PC-9 (cell line): ENCODE results near the gene MAPT. TPM values are rescaled to one million over a fixed set of nuclear protein-coding genes. Genes with fewer than 3 reads are reported as not detected.

Experiments used
- BruUV-seq: library from RNA; stranded (reverse); fragments of 400-500 nt; replicated peaks from 2 replicates; lab custom pipeline; 2021; lab: Mats Ljungman, UMichigan
- CTCF ChIA-PET: fragments of 300-600 bp; sonication (Branson Sonifier 250); formaldehyde crosslinking; loops from one replicate; lab custom pipeline; 2022; ENCODE audit warnings: antibody characterized with exemption; lab: Charles Lee
- POLR2A ChIA-PET: fragments of 300-600 bp; sonication (Branson Sonifier 250); formaldehyde crosslinking; loops from one replicate; lab custom pipeline; 2022; ENCODE audit warnings: antibody characterized with exemption; ENCODE audit not compliant: unreplicated experiment; lab: Charles Lee
- DNase-seq, 2 experiments: peaks; one replicate each; pipeline versions ENCODE4 v3.0.0 to v3.0.0-alpha.2; 2015 to 2022; ENCODE audit warnings: mixed read lengths in 1 of 2
- H2AFZ ChIP-seq: fragments of 200-600 bp; sonication (generic); 2 replicates; pipeline ENCODE4 v1.8.1; 2017; ENCODE audit warnings: antibody characterized with exemption
- H3F3A ChIP-seq: fragments of 200-600 bp; sonication (generic); 2 replicates; pipeline ENCODE4 v1.8.1; 2017; ENCODE audit warnings: antibody characterized with exemption, mild to moderate bottlenecking, low read depth; ENCODE audit not compliant: insufficient read depth
- H3K27ac ChIP-seq: fragments of 200-600 bp; sonication (generic); 2 replicates; pipeline ENCODE4 v1.6.1; 2016; ENCODE audit warnings: mixed run types
- H3K27me3 ChIP-seq: fragments of 200-600 bp; sonication (generic); 2 replicates; pipeline ENCODE4 v1.6.1; 2016; ENCODE audit warnings: low read depth, mixed run types; ENCODE audit not compliant: insufficient read depth
- H3K36me3 ChIP-seq: fragments of 200-600 bp; sonication (generic); 2 replicates; pipeline ENCODE4 v1.6.1; 2016; ENCODE audit warnings: low read depth, mixed run types
- H3K4me1 ChIP-seq: fragments of 200-600 bp; sonication (generic); replicated peaks from 2 replicates; pipeline ENCODE4 v1.6.1; 2016; ENCODE audit warnings: mixed run types; ENCODE audit not compliant: insufficient read depth
- H3K4me2 ChIP-seq: fragments of 200-600 bp; sonication (generic); 2 replicates; pipeline ENCODE4 v1.6.1; 2017; ENCODE audit warnings: mixed run types
- H3K4me3 ChIP-seq: fragments of 200-600 bp; sonication (generic); 2 replicates; pipeline ENCODE4 v1.6.1; 2016; ENCODE audit warnings: mixed run types
- H3K79me2 ChIP-seq: fragments of 200-600 bp; sonication (generic); 2 replicates; pipeline ENCODE4 v1.6.1; 2017; ENCODE audit warnings: low read depth, mixed run types
- H3K9me2 ChIP-seq: fragments of 200-600 bp; sonication (generic); 2 replicates; pipeline ENCODE4 v1.8.1; 2017; ENCODE audit warnings: mild to moderate bottlenecking; ENCODE audit not compliant: insufficient read depth
- H3K9me3 ChIP-seq: fragments of 200-600 bp; sonication (generic); 2 replicates; pipeline ENCODE4 v1.8.1; 2016; ENCODE audit warnings: low read depth; ENCODE audit not compliant: insufficient read depth
- H4K20me1 ChIP-seq: fragments of 200-600 bp; sonication (generic); 2 replicates; pipeline ENCODE4 v1.8.1; 2017; ENCODE audit not compliant: insufficient read depth
- EZH2 ChIP-seq: fragments of 200-600 bp; sonication (generic); IDR thresholded peaks from 2 replicates; pipeline ENCODE4 v1.8.0; 2017; ENCODE audit warnings: antibody characterized with exemption, low read depth
- intact Hi-C: fragments of 100-400 bp; cut with micrococcal nuclease; formaldehyde crosslinking; loops from one replicate; pipeline ENCODE4 v1.10.0; 2022; ENCODE audit not compliant: unreplicated experiment
- total RNA-seq: library from RNA; stranded (reverse); gene quantifications from 2 replicates; pipeline ENCODE4 v1.2.3, GENCODE V29; 2021
- TF ChIP-seq, protein P1 (sequence below): fragments of 200-600 bp; sonication (generic); conservative IDR thresholded peaks from 2 replicates; pipeline ENCODE4 v1.6.1; 2017; ENCODE audit warnings: mixed run types, antibody characterized with exemption, mild to moderate bottlenecking, moderate library complexity

Gene MAPT
- total RNA-seq, 1 experiment from 2014 or later, result 0.85 TPM

DNA sequence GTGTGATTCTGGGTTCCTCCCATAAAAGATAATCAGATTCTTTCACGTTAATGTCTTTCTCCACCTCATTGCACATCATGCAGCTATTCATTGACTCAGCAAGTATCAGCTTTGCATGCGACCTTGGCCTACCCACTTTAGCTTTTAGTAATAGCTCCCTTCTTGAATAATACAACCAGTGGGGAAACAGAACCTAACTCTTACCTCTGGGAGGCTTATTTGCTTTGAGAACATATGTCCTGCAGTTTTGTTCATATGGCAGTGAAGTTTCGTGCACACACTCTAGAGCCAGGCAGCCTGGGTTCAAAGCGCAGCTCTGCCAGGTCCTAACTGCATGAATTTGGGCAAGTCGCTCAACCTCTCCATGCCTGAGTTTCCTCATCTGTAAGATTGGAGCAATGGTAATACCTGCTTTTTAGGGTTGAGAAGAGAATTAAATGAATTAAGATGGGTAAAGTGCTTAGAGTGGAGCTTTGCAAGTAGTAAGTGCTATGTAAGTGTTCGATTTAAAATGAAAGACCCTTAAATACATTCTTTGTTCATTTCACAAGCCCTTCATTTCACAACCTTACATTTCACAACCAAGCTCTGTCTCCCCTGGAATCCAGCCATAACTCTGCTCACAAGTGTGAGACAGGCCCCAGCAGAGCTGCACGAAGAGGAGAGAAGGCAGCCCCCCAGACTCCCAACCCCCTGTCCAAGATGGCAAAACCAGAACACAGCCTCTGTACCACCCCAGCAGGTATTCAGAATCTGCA is 29.3 kb downstream of the MAPT start:
- Histone ChIP-seq H3K4me2 (no peak overlapping the region), H3K79me2 (no peaks in the 10 kb centered on the region), H3K9me3 (no peaks in the 10 kb centered on the region), H3F3A (no peaks in the 10 kb centered on the region), H2AFZ (no peak overlapping the region), H3K36me3 (no peaks in the 10 kb centered on the region), H3K4me1 (no peaks in the 10 kb centered on the region), H3K4me3 (no peak overlapping the region), H3K27ac (no peak overlapping the region), H3K9me2 (no peaks in the 10 kb centered on the region), H3K27me3 (peaks cover 53% of the 10 kb centered on the region; the same call in 1 of the 2 replicates), H4K20me1 (no peaks in the 10 kb centered on the region)
- no peak for DNase-seq
- BruUV-seq, result no TSS peak
- ChIA-PET POLR2A (no interaction called here), CTCF (no interaction called here)
- TF ChIP-seq, protein P1, sequence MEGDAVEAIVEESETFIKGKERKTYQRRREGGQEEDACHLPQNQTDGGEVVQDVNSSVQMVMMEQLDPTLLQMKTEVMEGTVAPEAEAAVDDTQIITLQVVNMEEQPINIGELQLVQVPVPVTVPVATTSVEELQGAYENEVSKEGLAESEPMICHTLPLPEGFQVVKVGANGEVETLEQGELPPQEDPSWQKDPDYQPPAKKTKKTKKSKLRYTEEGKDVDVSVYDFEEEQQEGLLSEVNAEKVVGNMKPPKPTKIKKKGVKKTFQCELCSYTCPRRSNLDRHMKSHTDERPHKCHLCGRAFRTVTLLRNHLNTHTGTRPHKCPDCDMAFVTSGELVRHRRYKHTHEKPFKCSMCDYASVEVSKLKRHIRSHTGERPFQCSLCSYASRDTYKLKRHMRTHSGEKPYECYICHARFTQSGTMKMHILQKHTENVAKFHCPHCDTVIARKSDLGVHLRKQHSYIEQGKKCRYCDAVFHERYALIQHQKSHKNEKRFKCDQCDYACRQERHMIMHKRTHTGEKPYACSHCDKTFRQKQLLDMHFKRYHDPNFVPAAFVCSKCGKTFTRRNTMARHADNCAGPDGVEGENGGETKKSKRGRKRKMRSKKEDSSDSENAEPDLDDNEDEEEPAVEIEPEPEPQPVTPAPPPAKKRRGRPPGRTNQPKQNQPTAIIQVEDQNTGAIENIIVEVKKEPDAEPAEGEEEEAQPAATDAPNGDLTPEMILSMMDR, result no peak
- no peak for TF ChIP-seq EZH2
- intact Hi-C loops, result no loop called here

DNA sequence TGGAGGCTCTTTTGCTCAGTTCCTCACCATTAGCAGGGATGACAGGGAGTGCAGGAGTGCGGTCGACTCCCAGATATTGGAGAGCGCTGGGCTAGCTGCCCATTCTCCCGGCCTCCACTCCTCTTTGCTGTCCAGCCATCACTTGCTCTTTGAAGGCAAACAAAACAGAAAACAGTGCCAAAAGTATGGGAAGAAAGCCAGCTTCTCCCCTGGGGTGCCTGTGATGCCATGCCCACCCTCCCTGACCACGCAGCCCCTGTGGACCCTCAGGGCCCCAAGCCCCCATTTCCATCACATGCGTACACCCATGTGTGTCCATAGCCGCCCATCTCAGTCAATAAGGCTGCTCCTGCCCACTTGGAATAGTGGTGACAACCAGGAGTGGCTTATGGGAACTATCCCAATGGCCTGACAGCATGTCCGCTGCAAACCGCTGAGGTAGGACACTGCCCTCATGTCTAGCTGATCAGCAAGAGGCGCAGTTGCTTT is 30.0 kb downstream of the MAPT start:
- ChIA-PET CTCF (no interaction called here), POLR2A (no interaction called here)

DNA sequence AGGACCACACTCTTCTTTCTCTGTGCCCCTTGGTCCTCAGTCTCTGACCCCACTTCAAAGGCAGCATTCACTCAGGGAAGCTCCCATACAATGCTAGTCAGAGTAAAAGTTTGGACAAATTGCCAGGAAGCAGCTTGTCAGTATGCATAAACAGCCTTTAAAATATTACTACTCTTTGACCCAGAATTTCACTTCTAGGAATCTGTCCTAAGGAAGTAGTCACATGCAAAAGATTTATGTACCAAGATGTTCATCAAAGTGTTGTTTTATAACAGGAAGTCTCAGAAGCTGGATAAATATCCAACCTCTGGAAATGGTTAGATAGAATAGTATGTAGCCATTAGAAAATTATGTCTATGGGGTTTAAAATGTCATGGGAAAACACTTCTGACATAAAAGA is 31.0 kb downstream of the MAPT start:
- no peaks in the 10 kb centered on the region for H3F3A ChIP-seq
- no peak overlapping the region for H2AFZ ChIP-seq
- DNase-seq, result no peak
- no peaks in the 10 kb centered on the region for H3K4me1 ChIP-seq
- ChIA-PET POLR2A (no interaction called here), CTCF (no interaction called here)
- no peaks in the 10 kb centered on the region for H3K79me2 ChIP-seq
- no TSS peak for BruUV-seq
- TF ChIP-seq EZH2, result no peak
- TF ChIP-seq, protein P1, result no peak
- no peak overlapping the region for H3K4me3 ChIP-seq
- H3K9me2 ChIP-seq, result no peaks in the 10 kb centered on the region
- H3K27ac ChIP-seq, result no peak overlapping the region
- H3K9me3 ChIP-seq, result no peaks in the 10 kb centered on the region
- H3K27me3 ChIP-seq, result peaks cover 41% of the 10 kb centered on the region; the same call in 1 of the 2 replicates
- no peaks in the 10 kb centered on the region for H3K36me3 ChIP-seq
- intact Hi-C loops, result no loop called here
- H4K20me1 ChIP-seq, result no peaks in the 10 kb centered on the region
- H3K4me2 ChIP-seq, result no peak overlapping the region

More for the DNA sequence above, 30.0 kb downstream of the MAPT start:
- Histone ChIP-seq H2AFZ (no peak overlapping the region), H3K9me3 (no peaks in the 10 kb centered on the region), H3F3A (no peaks in the 10 kb centered on the region), H3K4me2 (no peak overlapping the region), H3K9me2 (no peaks in the 10 kb centered on the region), H3K4me3 (no peak overlapping the region), H3K4me1 (no peaks in the 10 kb centered on the region), H3K79me2 (no peaks in the 10 kb centered on the region), H3K27me3 (peaks cover 47% of the 10 kb centered on the region; the same call in 1 of the 2 replicates), H3K36me3 (no peaks in the 10 kb centered on the region), H4K20me1 (no peaks in the 10 kb centered on the region), H3K27ac (no peak overlapping the region)
- no TSS peak for BruUV-seq
- intact Hi-C loops, result no loop called here
- DNase-seq, result no peak
- TF ChIP-seq EZH2, result no peak
- TF ChIP-seq, protein P1, result no peak
